ENCODE measurements around the gene PPP1R15B.

DNA sequence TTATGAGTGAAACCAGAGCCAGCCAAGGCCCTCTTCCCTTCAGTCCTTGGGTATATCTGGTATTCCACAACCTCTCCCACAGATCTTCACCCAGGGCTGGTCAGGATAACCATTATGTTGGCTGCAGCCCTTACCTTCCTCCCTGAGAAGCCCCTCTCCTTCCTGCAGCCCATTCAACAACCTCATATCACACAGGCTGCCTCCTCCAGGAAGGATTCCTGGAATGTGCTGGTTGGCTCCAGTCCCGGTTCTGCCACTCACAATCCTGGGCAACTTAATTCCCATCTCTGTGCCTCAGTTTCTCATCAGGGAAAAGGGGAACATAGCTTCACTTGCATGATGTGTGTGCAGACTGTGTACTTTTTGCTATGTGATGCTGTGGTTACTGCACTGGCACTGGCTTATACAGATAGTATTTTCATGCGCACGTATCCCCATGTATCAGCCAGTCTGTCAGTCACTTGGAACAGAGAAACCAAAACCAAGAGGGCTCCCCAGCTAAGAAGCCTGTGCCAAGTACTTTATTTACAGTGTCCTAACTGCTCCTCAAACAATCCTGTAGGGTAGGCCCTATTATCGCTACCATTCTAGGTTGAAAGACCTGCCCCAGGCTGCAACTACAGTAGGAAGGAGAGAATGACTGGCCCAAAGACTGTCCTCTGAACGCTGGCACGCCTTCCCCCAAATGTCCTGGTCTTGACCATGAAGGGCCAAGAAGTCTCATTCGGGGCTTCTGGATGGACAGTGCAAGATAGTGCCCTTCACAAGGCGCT, 39.9 kb upstream of the PPP1R15B start:
- TF ChIP-seq POLR2A (IDR thresholded peaks at IDR 0.05), result no peak
- TF ChIP-seq, protein P1, sequence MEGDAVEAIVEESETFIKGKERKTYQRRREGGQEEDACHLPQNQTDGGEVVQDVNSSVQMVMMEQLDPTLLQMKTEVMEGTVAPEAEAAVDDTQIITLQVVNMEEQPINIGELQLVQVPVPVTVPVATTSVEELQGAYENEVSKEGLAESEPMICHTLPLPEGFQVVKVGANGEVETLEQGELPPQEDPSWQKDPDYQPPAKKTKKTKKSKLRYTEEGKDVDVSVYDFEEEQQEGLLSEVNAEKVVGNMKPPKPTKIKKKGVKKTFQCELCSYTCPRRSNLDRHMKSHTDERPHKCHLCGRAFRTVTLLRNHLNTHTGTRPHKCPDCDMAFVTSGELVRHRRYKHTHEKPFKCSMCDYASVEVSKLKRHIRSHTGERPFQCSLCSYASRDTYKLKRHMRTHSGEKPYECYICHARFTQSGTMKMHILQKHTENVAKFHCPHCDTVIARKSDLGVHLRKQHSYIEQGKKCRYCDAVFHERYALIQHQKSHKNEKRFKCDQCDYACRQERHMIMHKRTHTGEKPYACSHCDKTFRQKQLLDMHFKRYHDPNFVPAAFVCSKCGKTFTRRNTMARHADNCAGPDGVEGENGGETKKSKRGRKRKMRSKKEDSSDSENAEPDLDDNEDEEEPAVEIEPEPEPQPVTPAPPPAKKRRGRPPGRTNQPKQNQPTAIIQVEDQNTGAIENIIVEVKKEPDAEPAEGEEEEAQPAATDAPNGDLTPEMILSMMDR (IDR thresholded peaks at IDR 0.05), result no peak
